HCT116 (cell line): ENCODE measurements around the gene TERT. TPM values are rescaled to one million over a fixed set of nuclear protein-coding genes. Genes with fewer than 3 reads are reported as not detected.

ENCODE experiments used
- ATAC-seq: fragments of 200-7000 bp; cut with Tn5 transposase; 2 replicates; pipeline ENCODE4 v1.9.1; 2020; ENCODE audit warnings: mild to moderate bottlenecking, moderate library complexity
- BruUV-seq: library from RNA; stranded (reverse); fragments of 400-500 nt; replicated peaks from 2 replicates; lab custom pipeline; 2021; lab: Mats Ljungman, UMichigan
- CTCF ChIA-PET: fragments of 300-600 bp; sonication (Branson Sonifier 250); formaldehyde crosslinking; loops from one replicate; lab custom pipeline; 2021; ENCODE audit warnings: antibody characterized with exemption; lab: Charles Lee
- POLR2A ChIA-PET: fragments of 300-600, 350-600 bp; sonication (Branson Sonifier 250); formaldehyde crosslinking; loops from one replicate; lab custom pipeline; 2021; ENCODE audit warnings: antibody characterized with exemption; lab: Charles Lee
- RAD21 ChIA-PET, 2 experiments: fragments of 300-600 bp; sonication (Branson Sonifier 250); formaldehyde crosslinking; loops; one replicate each; lab custom pipeline; 2023; ENCODE audit warnings: low total read pairs in 2 of 2; ENCODE audit not compliant: uncharacterized antibody in 2 of 2, unreplicated experiment in 2 of 2, low non-redundant PET in 1 of 2; lab: Charles Lee
- DNase-seq: peaks from one replicate; pipeline ENCODE4 v3.0.0-alpha.2; 2010; ENCODE audit warnings: low read depth, low spot score
- H2AFZ ChIP-seq: fragments of 200-600 bp; shearing (Covaris generic), sonication (generic); 2 replicates; pipeline ENCODE4 v1.6.1; 2017; ENCODE audit warnings: low read depth, mixed run types, mixed read lengths, antibody characterized with exemption, low read length; ENCODE audit not compliant: poor library complexity, severe bottlenecking
- H3K27ac ChIP-seq: 2 replicates; pipeline ENCODE4 v1.5.1; 2012; ENCODE audit warnings: low read depth, low read length
- H3K27me3 ChIP-seq: fragments of 200-600 bp; sonication (generic); 2 replicates; pipeline ENCODE4 v1.6.1; 2016; ENCODE audit warnings: mixed run types, low read length, mixed read lengths; ENCODE audit not compliant: insufficient read depth
- H3K36me3 ChIP-seq, 2 experiments: fragments of 200-500 bp in 1 of 2; fragments of 200-600 bp in 1 of 2; sonication (Bioruptor generic) in 1 of 2; sonication (generic) in 1 of 2; 2 replicates each; pipeline versions ENCODE4 v1.5.1 to v1.6.1; 2014 to 2016; ENCODE audit warnings: low read length in 2 of 2, inconsistent platforms in 1 of 2, mixed read lengths in 1 of 2, mixed run types in 1 of 2; ENCODE audit not compliant: insufficient read depth in 2 of 2, control insufficient read depth in 1 of 2
- H3K4me1 ChIP-seq, 2 experiments: fragments of 200-600 bp in 1 of 2; sonication (generic) in 1 of 2; 2 replicates each; pipeline versions ENCODE4 v1.5.1 to v1.6.1; 2012 to 2017; ENCODE audit warnings: low read length in 2 of 2, inconsistent platforms in 1 of 2, mild to moderate bottlenecking in 1 of 2, mixed read lengths in 1 of 2, mixed run types in 1 of 2, moderate library complexity in 1 of 2; ENCODE audit not compliant: insufficient read depth in 2 of 2, control insufficient read depth in 1 of 2
- H3K4me2 ChIP-seq: fragments of 200-600 bp; sonication (generic); 2 replicates; pipeline ENCODE4 v1.6.1; 2017; ENCODE audit warnings: mixed run types, low read length, mixed read lengths
- H3K4me3 ChIP-seq, 2 experiments: fragments of 200-600 bp in 1 of 2; sonication (generic) in 1 of 2; replicated peaks in 1 of 2; 2 replicates each; pipeline ENCODE4 v1.5.1; 2011 to 2016; ENCODE audit warnings: low read length in 2 of 2, control low read depth in 1 of 2, low read depth in 1 of 2, mild to moderate bottlenecking in 1 of 2, mixed read lengths in 1 of 2, mixed run types in 1 of 2
- H3K79me2 ChIP-seq: fragments of 200-600 bp; sonication (generic); 2 replicates; pipeline ENCODE4 v1.6.1; 2017; ENCODE audit warnings: mild to moderate bottlenecking, mixed run types, low read length, moderate library complexity, mixed read lengths; ENCODE audit not compliant: insufficient read depth
- H3K9ac ChIP-seq: fragments of 200-600 bp; sonication (generic); 2 replicates; pipeline ENCODE4 v1.6.1; 2016; ENCODE audit warnings: low read length, mixed read lengths
- H3K9me2 ChIP-seq: fragments of 200-600 bp; sonication (generic), shearing (Covaris generic); 2 replicates; pipeline ENCODE4 v1.6.1; 2017; ENCODE audit warnings: mixed run types, mild to moderate bottlenecking, moderate library complexity; ENCODE audit not compliant: insufficient read depth
- H3K9me3 ChIP-seq, 2 experiments: fragments of 200-500 bp in 1 of 2; fragments of 200-600 bp in 1 of 2; sonication (Bioruptor generic) in 1 of 2; sonication (generic) in 1 of 2; 2 replicates each; pipeline ENCODE4 v1.6.1; 2014 to 2017; ENCODE audit warnings: low read length in 2 of 2, mixed read lengths in 2 of 2, inconsistent platforms in 1 of 2, low read depth in 1 of 2, mild to moderate bottlenecking in 1 of 2, mixed run types in 1 of 2, moderate library complexity in 1 of 2; ENCODE audit not compliant: control insufficient read depth in 1 of 2, insufficient read depth in 1 of 2
- H4K20me1 ChIP-seq: fragments of 200-600 bp; sonication (generic), shearing (Covaris generic); 2 replicates; pipeline ENCODE4 v1.6.1; 2017; ENCODE audit warnings: mixed run types, mild to moderate bottlenecking, moderate library complexity; ENCODE audit not compliant: insufficient read depth
- CTCF ChIP-seq, 3 experiments: fragments of 200-600 bp in 1 of 3; sonication (generic) in 1 of 3; IDR thresholded peaks in 2 of 3; conservative IDR thresholded peaks in 1 of 3; 2 replicates each; pipeline ENCODE4 v1.5.1; 2012 to 2017; ENCODE audit warnings: low read depth in 2 of 3, low read length in 2 of 3, antibody characterized with exemption in 1 of 3, borderline replicate concordance in 1 of 3, control low read depth in 1 of 3, mild to moderate bottlenecking in 1 of 3, mixed read lengths in 1 of 3, mixed run types in 1 of 3, moderate library complexity in 1 of 3; ENCODE audit not compliant: insufficient read depth in 1 of 3
- EGR1 ChIP-seq: IDR thresholded peaks from 2 replicates; pipeline ENCODE4 v1.6.1; 2012; ENCODE audit warnings: low read depth
- ELF1 ChIP-seq: IDR thresholded peaks from 2 replicates; pipeline ENCODE4 v1.6.1; 2012; ENCODE audit warnings: low read depth, borderline replicate concordance
- FOSL1 ChIP-seq: IDR thresholded peaks from 2 replicates; pipeline ENCODE4 v1.6.1; 2012; ENCODE audit warnings: low read depth
- JUND ChIP-seq: IDR thresholded peaks from 2 replicates; pipeline ENCODE4 v1.6.1; 2012
- POLR2AphosphoS5 ChIP-seq: IDR thresholded peaks from 2 replicates; pipeline ENCODE4 v1.6.1; 2011; ENCODE audit warnings: mild to moderate bottlenecking, low read depth, low read length, moderate library complexity
- SRF ChIP-seq: IDR thresholded peaks from 2 replicates; pipeline ENCODE4 v1.6.1; 2012; ENCODE audit warnings: low read depth
- TCF7L2 ChIP-seq: IDR thresholded peaks from 2 replicates; pipeline ENCODE4 v1.7.0; 2011; ENCODE audit warnings: borderline replicate concordance, inconsistent platforms; ENCODE audit not compliant: insufficient read depth, insufficient read length; ENCODE audit errors: extremely low read depth
- ZBTB33 ChIP-seq: IDR thresholded peaks from 2 replicates; pipeline ENCODE4 v1.6.1; 2011; ENCODE audit warnings: mild to moderate bottlenecking, low read length, moderate library complexity; ENCODE audit not compliant: insufficient replicate concordance; ENCODE audit errors: extremely low read depth
- intact Hi-C: fragments of 100-400 bp; cut with micrococcal nuclease; formaldehyde crosslinking; loops from 2 replicates; pipeline ENCODE4 v1.10.0; 2022
- total RNA-seq: library from RNA; stranded (reverse); gene quantifications from one replicate; pipeline ENCODE4 v1.2.1, GENCODE V29; 2021; ENCODE audit not compliant: unreplicated experiment
- TF ChIP-seq, protein P1 (sequence below): IDR thresholded peaks from 2 replicates; pipeline ENCODE4 v1.6.1; 2012

The TERT gene
- total RNA-seq, 1 experiment from 2014 or later: 6.9 TPM

DNA sequence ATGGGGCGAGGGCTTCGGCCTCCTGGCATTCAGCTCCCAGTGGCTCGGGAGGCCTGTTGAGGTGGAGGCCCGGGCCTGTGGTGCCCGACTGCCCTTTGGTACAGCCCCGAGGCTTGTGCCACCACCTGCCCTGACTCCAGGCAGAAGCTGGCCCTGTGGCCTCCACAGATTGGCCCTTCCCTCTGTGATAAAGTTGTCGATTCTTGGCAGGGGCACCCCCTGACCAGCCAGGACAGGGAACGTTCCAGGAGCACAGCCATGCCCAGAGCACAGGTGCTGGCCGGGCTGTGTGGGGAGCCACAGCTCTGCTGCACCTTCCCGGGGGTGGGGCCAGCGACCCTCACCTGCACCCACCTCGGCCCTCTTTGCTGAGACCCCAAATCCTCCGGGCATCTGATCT, 37.0 kb downstream of the TERT start (continued):
- TF ChIP-seq TCF7L2: no peak

DNA sequence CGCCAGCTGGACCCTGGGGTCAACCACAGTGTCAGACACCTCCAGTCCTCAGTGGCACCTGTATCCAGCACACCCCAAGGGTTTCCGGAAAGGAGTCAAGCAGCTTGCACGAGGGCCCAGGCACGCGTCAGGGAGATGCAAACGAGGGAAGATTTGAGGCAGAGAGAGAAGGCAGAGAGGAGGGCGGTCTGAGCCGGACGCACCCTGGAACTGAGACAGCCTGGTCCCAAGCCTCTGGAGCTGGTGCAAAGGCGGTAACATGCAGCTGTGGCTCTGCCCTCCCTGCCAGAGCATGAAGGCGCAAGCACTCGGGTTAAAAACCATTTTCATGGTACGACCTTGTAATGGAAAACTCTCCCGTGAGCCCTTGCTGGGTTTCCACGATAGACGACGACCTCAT, 37.5 kb downstream of the TERT start:
- no peak for TF ChIP-seq POLR2AphosphoS5
- TF ChIP-seq SRF: no peak
- TF ChIP-seq, protein P1, sequence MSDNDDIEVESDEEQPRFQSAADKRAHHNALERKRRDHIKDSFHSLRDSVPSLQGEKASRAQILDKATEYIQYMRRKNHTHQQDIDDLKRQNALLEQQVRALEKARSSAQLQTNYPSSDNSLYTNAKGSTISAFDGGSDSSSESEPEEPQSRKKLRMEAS: no peak
- TF ChIP-seq ZBTB33: no peak
- TF ChIP-seq FOSL1: no peak
- no peak for TF ChIP-seq ELF1
- no peak for TF ChIP-seq CTCF (IDR thresholded peaks at IDR 0.05 in 2 of 3, conservative IDR thresholded peaks at IDR 0.05 in 1 of 3; ENCODE audit: borderline replicate concordance in 1 of 3, insufficient read depth in 1 of 3, low read depth in 2 of 3, low read length in 2 of 3)
- TF ChIP-seq EGR1: no peak
- no peak for TF ChIP-seq JUND
- TF ChIP-seq, all 23 proteins: peak for 0
- Histone ChIP-seq H3K79me2 (no peaks in the 10 kb centered on the region), H3K27ac (no peak overlapping the region), H3K27me3 (no peaks in the 10 kb centered on the region), H3K4me3 (no peak overlapping the region), H3K36me3 (no peaks in the 10 kb centered on the region), H3K4me1 (no peaks in the 10 kb centered on the region), H3K9ac (no peak overlapping the region), H3K9me3 (no peaks in the 10 kb centered on the region), H2AFZ (no peak overlapping the region), H3K4me2 (no peak overlapping the region), H3K9me2 (no peaks in the 10 kb centered on the region), H4K20me1 (no peaks in the 10 kb centered on the region)
- no peak for DNase-seq
- BruUV-seq: no TSS peak
- ChIA-PET CTCF (no interaction called here), RAD21 (no interaction called here), POLR2A (no interaction called here)
- intact Hi-C loops: no loop called here
- no peak for ATAC-seq
